PC-3 (cell line): Measurements from ENCODE around the gene RNU6-1. TPM values are rescaled to one million over a fixed set of nuclear protein-coding genes. Genes with fewer than 3 reads are reported as not detected.

Source experiments
- ATAC-seq: fragments of 200-7000 bp; cut with Tn5 transposase; 2 replicates; pipeline ENCODE4 v1.9.1; 2020; ENCODE audit warnings: mild to moderate bottlenecking, moderate library complexity
- BruUV-seq: library from RNA; stranded (reverse); fragments of 400-500 nt; replicated peaks from 2 replicates; lab custom pipeline; 2021; lab: Mats Ljungman, UMichigan
- CTCF ChIA-PET: fragments of 300-600 bp; sonication (Branson Sonifier 250); formaldehyde crosslinking; loops from one replicate; lab custom pipeline; 2022; ENCODE audit warnings: antibody characterized with exemption; lab: Charles Lee
- POLR2A ChIA-PET: fragments of 300-600 bp; sonication (Branson Sonifier 250); formaldehyde crosslinking; loops from one replicate; lab custom pipeline; 2022; ENCODE audit warnings: antibody characterized with exemption; ENCODE audit not compliant: unreplicated experiment; lab: Charles Lee
- DNase-seq: peaks from one replicate; pipeline ENCODE4 v3.0.0-alpha.2; 2015
- H2AFZ ChIP-seq: fragments of 300-600 bp; sonication (generic); 2 replicates; pipeline ENCODE4 v1.6.0; 2016; ENCODE audit warnings: antibody characterized with exemption, low read length
- H3F3A ChIP-seq: fragments of 300-600 bp; sonication (generic); one replicate; pipeline ENCODE4 v1.6.0; 2017; ENCODE audit warnings: antibody characterized with exemption, low read length, control low read depth, mild to moderate bottlenecking; ENCODE audit not compliant: unreplicated experiment
- H3K27ac ChIP-seq: fragments of 300-600 bp; sonication (generic); 2 replicates; pipeline ENCODE4 v1.5.1; 2016; ENCODE audit warnings: mild to moderate bottlenecking, low read length
- H3K27me3 ChIP-seq: fragments of 300-600 bp; sonication (generic); 2 replicates; pipeline ENCODE4 v1.6.1; 2016; ENCODE audit warnings: low read length, mixed read lengths
- H3K36me3 ChIP-seq: fragments of 300-600 bp; sonication (generic); 2 replicates; pipeline ENCODE4 v1.6.1; 2016; ENCODE audit warnings: low read depth, mixed run types, low read length, mixed read lengths
- H3K4me1 ChIP-seq: fragments of 300-600 bp; sonication (generic); 2 replicates; pipeline ENCODE4 v1.5.1; 2016; ENCODE audit warnings: low read length; ENCODE audit not compliant: insufficient read depth
- H3K4me2 ChIP-seq: fragments of 300-600 bp; sonication (generic); 2 replicates; pipeline ENCODE4 v1.6.0; 2016; ENCODE audit warnings: low read length
- H3K4me3 ChIP-seq: fragments of 300-600 bp; sonication (generic); 2 replicates; pipeline ENCODE4 v1.5.1; 2016; ENCODE audit warnings: mild to moderate bottlenecking, low read length, mixed read lengths
- H3K79me2 ChIP-seq: fragments of 300-600 bp; sonication (generic); 2 replicates; pipeline ENCODE4 v1.6.1; 2017; ENCODE audit warnings: low read length, mixed read lengths
- H3K9ac ChIP-seq: fragments of 300-600 bp; sonication (generic); 2 replicates; pipeline ENCODE4 v1.6.0; 2016; ENCODE audit warnings: mild to moderate bottlenecking, low read length
- H3K9me2 ChIP-seq: fragments of 300-600 bp; sonication (generic); replicated peaks from 2 replicates; pipeline ENCODE4 v1.6.1; 2016; ENCODE audit warnings: mixed run types, low read length, mixed read lengths
- H3K9me3 ChIP-seq: fragments of 300-600 bp; sonication (generic); 2 replicates; pipeline ENCODE4 v1.6.1; 2016; ENCODE audit warnings: low read length, mixed read lengths
- H4K20me1 ChIP-seq: fragments of 300-600 bp; sonication (generic); 2 replicates; pipeline ENCODE4 v1.6.1; 2016; ENCODE audit warnings: low read length, mixed read lengths
- CTCF ChIP-seq: fragments of 300-600 bp; sonication (generic); conservative IDR thresholded peaks from 2 replicates; pipeline ENCODE4 v1.5.1; 2017; ENCODE audit warnings: antibody characterized with exemption, low read depth, mild to moderate bottlenecking, low read length
- EZH2 ChIP-seq: fragments of 300-600 bp; sonication (generic); IDR thresholded peaks from one replicate; pipeline ENCODE4 v1.6.1; 2017; ENCODE audit warnings: antibody characterized with exemption, mild to moderate bottlenecking, low read length; ENCODE audit not compliant: unreplicated experiment
- EZH2phosphoT487 ChIP-seq: fragments of 300-600 bp; sonication (generic); IDR thresholded peaks from 2 replicates; pipeline ENCODE4 v1.6.1; 2018; ENCODE audit warnings: mild to moderate bottlenecking, antibody characterized with exemption, low read length, borderline replicate concordance
- intact Hi-C: fragments of 100-400 bp; cut with micrococcal nuclease; formaldehyde crosslinking; loops from 2 replicates; pipeline ENCODE4 v1.9.0; 2023
- total RNA-seq: library from RNA; depleted of rRNA; stranded (reverse); fragments of >200 nt; gene quantifications from 2 replicates; pipeline ENCODE4 v1.2.3, GENCODE V29; 2014

Gene RNU6-1
- total RNA-seq, 1 experiment from 2014 or later, result not detected

GRCh38 chr15:67820992-67821783 lies 18.7 kb downstream of the RNU6-1 start:
- Histone ChIP-seq H3K9me3 (no peaks in the 10 kb centered on the region), H3K9ac (no peak overlapping the region), H3F3A (no peaks in the 10 kb centered on the region), H3K4me2 (no peak overlapping the region), H2AFZ (no peak overlapping the region), H4K20me1 (no peaks in the 10 kb centered on the region), H3K4me3 (no peak overlapping the region), H3K36me3 (no peaks in the 10 kb centered on the region), H3K4me1 (no peaks in the 10 kb centered on the region), H3K27me3 (peaks cover 41% of the 10 kb centered on the region), H3K27ac (no peak overlapping the region), H3K79me2 (no peaks in the 10 kb centered on the region), H3K9me2 (no peaks in the 10 kb centered on the region)
- ChIA-PET CTCF (no interaction called here), POLR2A (no interaction called here)
- DNase-seq (peak; percentile 22), ATAC-seq (peak; percentile 38; the same call in 1 of the 2 replicates)
- TF ChIP-seq EZH2phosphoT487 (no peak), EZH2 (no peak), CTCF (no peak)
- no TSS peak for BruUV-seq
- intact Hi-C loops, result no loop called here

GRCh38 chr15:67820122-67820991 lies 19.5 kb downstream of the RNU6-1 start:
- BruUV-seq, result no TSS peak
- ChIA-PET POLR2A (no interaction called here), CTCF (no interaction called here)
- no peak overlapping the region for H3K9ac ChIP-seq
- H3K27ac ChIP-seq, result no peak overlapping the region
- H3K4me1 ChIP-seq, result no peaks in the 10 kb centered on the region
- intact Hi-C loops, result no loop called here
- no peaks in the 10 kb centered on the region for H3F3A ChIP-seq
- no peak overlapping the region for H3K4me3 ChIP-seq
- no peaks in the 10 kb centered on the region for H3K9me2 ChIP-seq
- peaks cover 38% of the 10 kb centered on the region for H3K27me3 ChIP-seq
- TF ChIP-seq CTCF (no peak), EZH2 (no peak), EZH2phosphoT487 (no peak)
- H3K36me3 ChIP-seq, result no peaks in the 10 kb centered on the region
- H2AFZ ChIP-seq, result no peak overlapping the region
- no peaks in the 10 kb centered on the region for H4K20me1 ChIP-seq
- no peaks in the 10 kb centered on the region for H3K79me2 ChIP-seq
- H3K9me3 ChIP-seq, result no peaks in the 10 kb centered on the region
- DNase-seq (no peak), ATAC-seq (no peak)
- H3K4me2 ChIP-seq, result no peak overlapping the region
